ENCODE results near the gene SURF6.
"Not testable (repeated sequence)": the region's sequence is repeated elsewhere in the genome, so short reads cannot be mapped to it uniquely, and the experiment has no call there.

The SURF6 gene

DNA sequence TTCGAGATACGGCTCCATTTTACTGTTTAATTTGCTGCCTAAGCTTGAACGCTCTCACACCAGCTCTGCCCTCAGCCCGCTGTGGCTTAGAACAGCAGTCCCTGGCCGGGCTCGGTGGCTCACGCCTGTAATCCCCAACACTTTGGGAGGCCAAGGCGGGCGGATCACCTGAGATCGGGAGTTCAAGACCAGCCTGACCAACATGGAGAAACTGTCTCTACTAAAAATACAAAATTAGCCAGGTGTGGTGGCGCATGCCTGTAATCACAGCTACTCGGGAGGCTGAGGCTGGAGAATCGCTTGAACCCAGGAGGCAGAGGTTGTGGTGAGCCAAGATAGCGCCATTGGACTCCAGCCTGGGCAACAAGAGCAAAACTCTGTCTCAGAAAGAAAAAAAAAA lies 41.3 kb upstream of the SURF6 start:
- not testable (repeated sequence) for H3K27ac ChIP-seq (ENCODE audit: low read depth, low read length); H3K4me3 ChIP-seq (ENCODE audit: low read depth, low read length); H3K9ac ChIP-seq (ENCODE audit: low read depth, low read length); H3K27me3 ChIP-seq (ENCODE audit: control insufficient read depth, insufficient read depth, low read length); H3K4me1 ChIP-seq (ENCODE audit: control insufficient read depth, insufficient read depth, low read length); H3K9me3 ChIP-seq (ENCODE audit: control insufficient read depth, insufficient read depth, low read length)
- peaks cover 16% of the 10 kb centered on the region for H3K36me3 ChIP-seq (ENCODE audit: control insufficient read depth, insufficient read depth, low read length)

DNA sequence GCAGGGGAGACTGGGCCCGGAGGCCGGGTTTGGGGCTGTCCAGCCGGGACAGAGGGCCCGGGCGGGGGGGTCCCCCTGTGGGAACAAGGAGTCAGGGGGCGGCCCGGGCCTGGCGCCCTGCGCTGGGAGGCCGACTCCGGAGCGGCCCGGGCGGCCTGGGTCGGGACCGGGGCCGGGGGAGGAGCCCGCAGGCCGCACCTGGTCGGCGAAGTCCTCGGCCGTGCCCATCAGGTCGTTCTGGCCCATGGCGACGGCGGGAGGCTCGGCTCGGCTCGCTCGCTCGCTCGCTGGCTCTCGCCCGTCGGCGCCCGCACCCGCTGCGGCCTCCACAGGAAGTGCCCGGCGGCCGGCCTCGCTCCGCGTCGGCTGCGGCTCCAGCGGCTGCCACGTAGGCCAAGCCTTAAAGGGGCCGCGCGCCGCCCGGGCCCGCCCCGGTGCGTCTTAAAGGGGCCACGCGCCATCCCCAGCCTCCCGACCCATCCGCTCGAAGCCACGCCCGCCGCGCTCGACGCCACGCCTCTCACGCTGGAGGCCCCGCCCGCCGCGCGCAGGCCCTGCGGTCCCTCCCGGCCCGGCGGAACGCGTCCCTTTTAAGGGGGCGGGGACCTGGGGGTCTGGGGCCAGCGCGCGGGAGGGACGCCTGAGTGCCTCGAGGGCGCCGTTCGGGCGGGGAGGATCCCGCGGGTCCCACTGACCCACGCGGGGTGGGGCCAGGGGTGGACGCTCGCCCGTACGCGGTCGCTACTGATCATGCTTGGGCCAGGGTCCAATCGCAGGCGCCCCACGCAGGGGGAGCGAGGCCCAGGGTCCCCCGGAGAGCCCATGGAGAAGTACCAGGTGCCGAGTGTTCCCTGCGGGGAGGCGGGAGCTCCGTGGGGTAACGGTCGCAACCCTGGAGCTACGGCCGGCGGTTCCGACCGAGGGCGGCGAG lies 40.0 kb upstream of the SURF6 start, which contains the start of the genes STKLD1 and SURF4:
Gene STKLD1, plus strand, starts transcription at position 643 of the 931 bp plus-strand sequence. Its CDS starts 108 bp downstream, at position 751.
Gene SURF4, minus strand, starts transcription at position 337 of the 931 bp plus-strand sequence. Its CDS starts 91 bp downstream, at position 246.
- Histone ChIP-seq H3K36me3 (ENCODE audit: control insufficient read depth, insufficient read depth, low read length) (peaks cover 25% of the 10 kb centered on the region), H3K27me3 (ENCODE audit: control insufficient read depth, insufficient read depth, low read length) (peaks cover 8% of the 10 kb centered on the region; the same call in 1 of the 2 replicates), H3K27ac (ENCODE audit: low read depth, low read length) (peak within 1 kb of the TSS; percentile 86), H3K4me1 (ENCODE audit: control insufficient read depth, insufficient read depth, low read length) (peaks cover 6% of the 10 kb centered on the region; the same call in 1 of the 2 replicates), H3K9me3 (ENCODE audit: control insufficient read depth, insufficient read depth, low read length) (no peaks in the 10 kb centered on the region), H3K9ac (ENCODE audit: low read depth, low read length) (peak within 1 kb of the TSS; percentile 91), H3K4me3 (ENCODE audit: low read depth, low read length) (peak within 1 kb of the TSS; percentile 96)

DNA sequence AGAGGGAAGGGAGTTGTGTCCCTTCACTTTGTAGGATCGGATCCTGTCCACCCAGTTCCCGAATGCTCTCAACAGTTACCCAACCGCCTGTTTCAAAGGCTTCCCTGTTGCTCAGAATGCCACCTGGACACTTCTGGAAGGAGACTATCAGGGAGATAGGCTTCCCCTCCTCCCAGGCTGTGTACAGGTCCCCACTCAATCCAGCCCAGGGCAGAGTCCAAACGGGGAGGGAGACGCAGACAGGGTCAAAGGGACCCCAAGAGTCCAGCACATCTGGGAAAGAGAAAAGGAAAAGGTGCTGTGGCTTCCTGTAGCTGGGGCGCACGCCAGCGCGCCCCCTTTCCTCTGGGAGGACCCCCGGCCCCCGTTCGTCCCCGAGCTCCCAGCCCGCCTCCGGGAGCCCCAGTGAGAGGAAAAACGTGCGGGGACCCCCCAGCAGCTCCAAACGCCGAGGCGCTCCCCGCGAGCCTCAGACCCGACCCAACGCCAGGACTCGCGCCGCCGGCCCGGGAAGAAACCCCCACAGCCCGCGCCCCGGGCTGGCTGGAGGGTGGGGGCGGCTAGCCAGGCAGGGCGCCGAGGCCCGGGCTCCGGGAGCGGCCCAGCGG lies 39.2 kb upstream of the SURF6 start:
- Histone ChIP-seq H3K4me1 (ENCODE audit: control insufficient read depth, insufficient read depth, low read length) (peaks cover 6% of the 10 kb centered on the region; the same call in 1 of the 2 replicates), H3K9me3 (ENCODE audit: control insufficient read depth, insufficient read depth, low read length) (no peaks in the 10 kb centered on the region), H3K36me3 (ENCODE audit: control insufficient read depth, insufficient read depth, low read length) (peaks cover 33% of the 10 kb centered on the region), H3K4me3 (ENCODE audit: low read depth, low read length) (peak overlapping the region; percentile 96), H3K9ac (ENCODE audit: low read depth, low read length) (peak overlapping the region; percentile 91), H3K27ac (ENCODE audit: low read depth, low read length) (peak overlapping the region; percentile 86), H3K27me3 (ENCODE audit: control insufficient read depth, insufficient read depth, low read length) (peaks cover 8% of the 10 kb centered on the region; the same call in 1 of the 2 replicates)

DNA sequence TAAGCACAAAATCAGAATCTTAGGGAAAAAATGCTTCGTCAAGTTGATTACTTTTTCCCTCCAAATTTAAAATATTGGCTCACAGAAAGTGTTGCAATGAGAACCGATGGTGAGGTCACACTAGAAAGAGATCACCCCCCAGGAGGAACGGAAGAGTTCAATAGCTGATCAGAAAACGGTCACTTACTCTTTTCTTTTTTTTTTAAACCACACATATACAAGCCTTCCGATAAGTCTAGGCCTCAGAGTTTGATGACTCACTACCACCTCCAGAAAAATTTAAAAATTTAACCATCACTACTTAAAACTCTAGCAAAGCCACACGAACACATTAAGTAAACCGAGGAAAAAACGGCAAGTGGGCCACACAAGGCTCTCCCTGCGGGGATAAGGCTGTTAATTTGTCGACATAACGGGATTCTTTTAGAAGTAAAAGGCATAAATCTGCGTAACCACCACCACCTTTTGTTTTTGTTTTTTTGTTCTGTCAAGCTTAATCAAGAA lies 38.7 kb upstream of the SURF6 start:
- Histone ChIP-seq H3K9ac (ENCODE audit: low read depth, low read length) (peak overlapping the region; percentile 91), H3K27ac (ENCODE audit: low read depth, low read length) (peak overlapping the region; percentile 86), H3K27me3 (ENCODE audit: control insufficient read depth, insufficient read depth, low read length) (peaks cover 8% of the 10 kb centered on the region; the same call in 1 of the 2 replicates), H3K4me3 (ENCODE audit: low read depth, low read length) (peak overlapping the region; percentile 96), H3K4me1 (ENCODE audit: control insufficient read depth, insufficient read depth, low read length) (peaks cover 6% of the 10 kb centered on the region; the same call in 1 of the 2 replicates), H3K36me3 (ENCODE audit: control insufficient read depth, insufficient read depth, low read length) (peaks cover 38% of the 10 kb centered on the region), H3K9me3 (ENCODE audit: control insufficient read depth, insufficient read depth, low read length) (no peaks in the 10 kb centered on the region)

DNA sequence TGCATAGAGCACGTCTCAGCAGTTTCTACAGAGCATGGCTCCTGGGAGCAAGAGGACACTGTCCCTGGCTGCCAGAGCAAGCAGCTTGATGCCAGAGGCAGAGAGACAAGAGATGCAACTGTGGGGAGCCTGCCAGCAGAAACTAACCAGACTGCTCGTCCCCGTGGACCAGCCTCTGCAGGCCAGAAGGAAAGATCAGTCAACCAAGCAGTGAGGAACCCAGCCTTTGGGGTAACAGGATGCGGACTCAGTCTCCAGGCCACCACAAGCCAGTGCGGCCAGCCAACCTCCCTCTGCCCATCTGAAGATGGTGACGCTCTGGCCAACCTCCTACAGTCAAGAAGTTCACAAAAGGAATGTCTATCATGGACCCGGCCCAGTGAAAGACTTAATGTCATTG lies 36.2 kb upstream of the SURF6 start:
- Histone ChIP-seq H3K36me3 (ENCODE audit: control insufficient read depth, insufficient read depth, low read length) (peaks cover 62% of the 10 kb centered on the region), H3K4me1 (ENCODE audit: control insufficient read depth, insufficient read depth, low read length) (0 out of 2 replicates have a peak, but pooled peaks cover 6% of the 10 kb centered on the region), H3K27me3 (ENCODE audit: control insufficient read depth, insufficient read depth, low read length) (peaks cover 7% of the 10 kb centered on the region; the same call in 1 of the 2 replicates), H3K4me3 (ENCODE audit: low read depth, low read length) (no peak overlapping the region), H3K9ac (ENCODE audit: low read depth, low read length) (no peak overlapping the region), H3K27ac (ENCODE audit: low read depth, low read length) (no peak overlapping the region), H3K9me3 (ENCODE audit: control insufficient read depth, insufficient read depth, low read length) (no peaks in the 10 kb centered on the region)

DNA sequence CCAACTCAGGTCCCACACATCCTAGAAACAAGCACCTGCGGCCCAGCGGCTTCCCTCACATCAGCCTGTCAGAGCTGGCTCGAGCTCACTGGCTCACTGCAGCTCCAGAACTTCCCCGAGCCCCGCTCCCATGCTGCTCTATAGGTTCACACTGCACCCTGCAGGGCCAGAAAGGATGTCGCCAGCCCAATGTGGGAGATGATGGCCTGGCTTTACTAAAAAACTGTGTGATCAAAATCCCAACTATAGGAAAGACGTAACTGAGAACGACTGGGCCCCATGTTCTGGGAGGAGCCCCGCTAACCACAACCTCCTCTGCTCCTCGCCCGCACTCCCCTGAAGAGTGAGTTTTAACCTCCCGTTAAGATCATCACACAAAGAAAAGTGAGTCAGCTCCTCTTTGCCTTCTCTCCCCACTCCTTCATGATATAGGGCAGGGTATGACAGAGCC lies 35.3 kb upstream of the SURF6 start:
- no peak overlapping the region for H3K9ac ChIP-seq (ENCODE audit: low read depth, low read length)
- H3K4me3 ChIP-seq (ENCODE audit: low read depth, low read length), result no peak overlapping the region
- 0 out of 2 replicates have a peak, but pooled peaks cover 6% of the 10 kb centered on the region for H3K4me1 ChIP-seq (ENCODE audit: control insufficient read depth, insufficient read depth, low read length)
- no peaks in the 10 kb centered on the region for H3K9me3 ChIP-seq (ENCODE audit: control insufficient read depth, insufficient read depth, low read length)
- peaks cover 70% of the 10 kb centered on the region for H3K36me3 ChIP-seq (ENCODE audit: control insufficient read depth, insufficient read depth, low read length)
- H3K27me3 ChIP-seq (ENCODE audit: control insufficient read depth, insufficient read depth, low read length), result no peaks in the 10 kb centered on the region
- H3K27ac ChIP-seq (ENCODE audit: low read depth, low read length), result no peak overlapping the region

DNA sequence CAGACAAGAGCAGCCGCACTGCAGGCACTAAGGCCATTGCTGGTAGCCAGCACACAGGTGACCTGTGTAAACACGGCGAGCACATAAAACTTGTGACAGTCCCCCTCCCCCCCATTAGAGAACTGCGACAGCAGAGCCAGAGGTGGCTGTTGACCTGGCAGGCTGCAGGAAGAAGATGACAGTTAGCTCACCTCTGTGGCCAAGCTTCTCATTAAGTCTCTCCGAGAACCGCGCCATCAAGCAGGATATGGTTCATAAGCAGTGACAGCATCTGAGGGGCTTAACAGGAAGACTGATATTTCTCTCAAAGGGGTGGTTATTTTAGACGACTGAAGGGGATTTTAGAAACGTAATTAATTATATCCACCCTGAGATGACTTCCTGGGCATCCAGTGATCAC lies 34.7 kb upstream of the SURF6 start:
- Histone ChIP-seq H3K4me3 (ENCODE audit: low read depth, low read length) (no peak overlapping the region), H3K9ac (ENCODE audit: low read depth, low read length) (no peak overlapping the region), H3K36me3 (ENCODE audit: control insufficient read depth, insufficient read depth, low read length) (peaks cover 76% of the 10 kb centered on the region), H3K4me1 (ENCODE audit: control insufficient read depth, insufficient read depth, low read length) (0 out of 2 replicates have a peak, but pooled peaks cover 6% of the 10 kb centered on the region), H3K27ac (ENCODE audit: low read depth, low read length) (no peak overlapping the region), H3K27me3 (ENCODE audit: control insufficient read depth, insufficient read depth, low read length) (no peaks in the 10 kb centered on the region), H3K9me3 (ENCODE audit: control insufficient read depth, insufficient read depth, low read length) (no peaks in the 10 kb centered on the region)

DNA sequence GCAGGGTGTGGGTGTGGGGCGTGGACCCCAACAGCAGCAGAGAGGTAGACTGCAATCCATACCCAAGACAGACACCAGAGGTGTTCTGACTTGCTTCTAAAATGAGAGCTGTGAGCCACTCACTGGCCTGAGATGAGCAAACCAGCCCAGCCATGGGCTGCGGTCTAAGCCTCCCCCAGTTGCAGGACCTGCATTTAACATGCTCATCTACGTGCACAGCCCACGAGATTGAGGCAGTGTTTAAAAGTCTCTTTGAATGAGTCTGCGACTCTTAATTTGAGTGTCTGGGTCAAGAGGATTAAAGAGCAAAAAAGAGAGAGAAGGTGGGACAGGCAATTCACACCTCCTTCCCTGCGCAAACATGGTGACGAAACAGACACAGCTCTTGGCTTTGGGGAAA lies 33.9 kb upstream of the SURF6 start:
- Histone ChIP-seq H3K27ac (ENCODE audit: low read depth, low read length) (no peak overlapping the region), H3K27me3 (ENCODE audit: control insufficient read depth, insufficient read depth, low read length) (no peaks in the 10 kb centered on the region), H3K36me3 (ENCODE audit: control insufficient read depth, insufficient read depth, low read length) (peaks cover 84% of the 10 kb centered on the region), H3K4me3 (ENCODE audit: low read depth, low read length) (no peak overlapping the region), H3K4me1 (ENCODE audit: control insufficient read depth, insufficient read depth, low read length) (0 out of 2 replicates have a peak, but pooled peaks cover 6% of the 10 kb centered on the region), H3K9ac (ENCODE audit: low read depth, low read length) (no peak overlapping the region), H3K9me3 (ENCODE audit: control insufficient read depth, insufficient read depth, low read length) (no peaks in the 10 kb centered on the region)

DNA sequence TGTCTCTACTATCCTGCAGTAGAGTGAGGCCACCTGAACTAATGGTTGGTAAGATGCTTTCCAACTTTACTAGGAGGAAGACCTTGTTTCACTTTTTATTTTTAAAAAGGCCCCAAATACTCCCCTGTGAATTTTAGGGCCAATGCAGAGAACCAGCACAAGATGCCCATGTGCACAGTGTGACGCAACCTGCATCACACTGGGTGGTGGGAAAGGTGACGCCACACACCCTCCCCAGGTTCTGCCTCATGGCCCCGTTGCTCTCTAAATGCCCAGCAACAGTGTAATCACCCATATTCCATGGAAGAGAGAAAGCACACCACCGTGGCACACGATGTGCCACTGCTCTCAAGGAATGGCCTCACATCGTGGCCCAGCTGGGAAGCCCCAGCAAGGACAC lies 33.4 kb upstream of the SURF6 start:
- Histone ChIP-seq H3K27me3 (ENCODE audit: control insufficient read depth, insufficient read depth, low read length) (no peaks in the 10 kb centered on the region), H3K36me3 (ENCODE audit: control insufficient read depth, insufficient read depth, low read length) (peaks cover 87% of the 10 kb centered on the region), H3K4me3 (ENCODE audit: low read depth, low read length) (no peak overlapping the region), H3K4me1 (ENCODE audit: control insufficient read depth, insufficient read depth, low read length) (0 out of 2 replicates have a peak, but pooled peaks cover under 1% of the 10 kb centered on the region), H3K9ac (ENCODE audit: low read depth, low read length) (no peak overlapping the region), H3K9me3 (ENCODE audit: control insufficient read depth, insufficient read depth, low read length) (no peaks in the 10 kb centered on the region), H3K27ac (ENCODE audit: low read depth, low read length) (no peak overlapping the region)

DNA sequence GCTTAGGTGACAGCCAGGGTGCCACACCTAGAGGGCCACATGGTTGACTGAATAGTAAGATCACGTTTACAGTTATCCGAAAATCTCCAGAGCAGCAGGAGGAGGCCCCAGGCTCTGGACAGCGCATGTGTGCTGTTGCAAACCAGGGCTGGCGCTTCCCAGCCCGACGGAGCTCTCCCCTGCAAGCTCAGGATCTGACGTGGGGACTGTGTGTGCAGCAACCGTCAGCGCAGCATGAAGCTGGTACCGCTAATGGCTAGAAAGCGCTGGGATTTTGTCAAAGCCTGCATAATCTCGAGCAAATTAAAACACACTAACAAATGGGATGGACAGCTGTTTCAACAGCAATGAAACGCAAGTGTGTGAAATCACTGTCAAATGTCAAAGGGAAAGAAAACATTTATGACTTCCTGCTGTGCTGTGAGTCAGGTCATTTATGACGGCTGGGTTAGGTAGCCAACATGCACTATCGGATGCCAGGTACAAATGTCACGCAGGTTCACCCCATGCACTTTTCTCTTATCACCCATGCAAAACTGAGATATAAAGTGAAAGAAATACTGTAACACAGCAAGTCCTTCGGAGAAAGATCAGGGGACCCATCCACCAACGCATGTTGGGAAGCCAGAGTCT lies 32.4 kb upstream of the SURF6 start:
- no peaks in the 10 kb centered on the region for H3K9me3 ChIP-seq (ENCODE audit: control insufficient read depth, insufficient read depth, low read length)
- H3K27ac ChIP-seq (ENCODE audit: low read depth, low read length), result no peak overlapping the region
- no peaks in the 10 kb centered on the region for H3K4me1 ChIP-seq (ENCODE audit: control insufficient read depth, insufficient read depth, low read length)
- H3K36me3 ChIP-seq (ENCODE audit: control insufficient read depth, insufficient read depth, low read length), result peaks cover 91% of the 10 kb centered on the region
- no peak overlapping the region for H3K9ac ChIP-seq (ENCODE audit: low read depth, low read length)
- no peaks in the 10 kb centered on the region for H3K27me3 ChIP-seq (ENCODE audit: control insufficient read depth, insufficient read depth, low read length)
- H3K4me3 ChIP-seq (ENCODE audit: low read depth, low read length), result no peak overlapping the region

Measured in HUES48 (cell line).